BJ (cell line): ENCODE measurements around the gene TJP3. TPM values are rescaled to one million over a fixed set of nuclear protein-coding genes. Genes with fewer than 3 reads are reported as not detected.

Experiments
- CTCF ChIA-PET: fragments of 350-600 bp; formaldehyde crosslinking; extraction: SDS; loops from one replicate; lab custom pipeline; 2021; ENCODE audit warnings: antibody characterized with exemption, inconsistent platforms; lab: Yijun Ruan, JAX
- POLR2A ChIA-PET: fragments of 300-600 bp; sonication (Branson Sonifier 250); formaldehyde crosslinking; extraction: SDS; loops from one replicate; lab custom pipeline; 2021; ENCODE audit warnings: antibody characterized with exemption; lab: Charles Lee
- DNase-seq: peaks from one replicate; pipeline ENCODE4 v3.0.0-alpha.2; 2011; ENCODE audit warnings: low read depth
- H3K27me3 ChIP-seq: 2 replicates; pipeline ENCODE4 v1.6.0; 2011; ENCODE audit warnings: low read length; ENCODE audit not compliant: control insufficient read depth, insufficient read depth
- H3K36me3 ChIP-seq: 2 replicates; pipeline ENCODE4 v1.5.1; 2011; ENCODE audit warnings: low read length; ENCODE audit not compliant: control insufficient read depth, insufficient read depth
- H3K4me3 ChIP-seq: 2 replicates; pipeline ENCODE4 v1.5.1; 2011; ENCODE audit warnings: low read depth, mild to moderate bottlenecking, control low read depth, low read length
- CTCF ChIP-seq: IDR thresholded peaks from 2 replicates; pipeline ENCODE4 v1.5.1; 2011; ENCODE audit warnings: low read depth, mild to moderate bottlenecking, control low read depth, inconsistent platforms, low read length, moderate library complexity; ENCODE audit not compliant: insufficient read depth
- polyA plus RNA-seq: library from polyadenylated mRNA; depleted of rRNA; stranded (reverse); fragments of >200 nt; gene quantifications from 2 replicates; pipeline ENCODE4 v1.2.3, GENCODE V29; 2011

Gene TJP3
- polyA plus RNA-seq, 1 experiment = not detected

- CTCF ChIA-PET = no interaction called here
- no peak overlapping the region for H3K4me3 ChIP-seq
- no peaks in the 10 kb centered on the region for H3K36me3 ChIP-seq
- TF ChIP-seq CTCF = no peak
- DNase-seq = no peak
- POLR2A ChIA-PET = no interaction called here
- H3K27me3 ChIP-seq = no peaks in the 10 kb centered on the region; the same call in 1 of the 2 replicates
Measured at GRCh38 chr19:3774621-3775373, 66.6 kb downstream of the TJP3 start.

- ChIA-PET POLR2A (no interaction called here), CTCF (no interaction called here)
- no peak for TF ChIP-seq CTCF
- DNase-seq = no peak
- Histone ChIP-seq H3K27me3 (no peaks in the 10 kb centered on the region; the same call in 1 of the 2 replicates), H3K4me3 (no peak overlapping the region), H3K36me3 (no peaks in the 10 kb centered on the region)
Measured at GRCh38 chr19:3775374-3775711, 67.2 kb downstream of the TJP3 start.

GRCh38 chr19:3775831-3776230 is 67.6 kb downstream of the TJP3 start:
- TF ChIP-seq CTCF = no peak
- DNase-seq = no peak
- CTCF ChIA-PET = no interaction called here

GRCh38 chr19:3776479-3777040 is 68.4 kb downstream of the TJP3 start:
- H3K36me3 ChIP-seq = no peaks in the 10 kb centered on the region
- no peak for TF ChIP-seq CTCF
- no peak overlapping the region for H3K4me3 ChIP-seq
- CTCF ChIA-PET = no interaction called here
- H3K27me3 ChIP-seq = no peaks in the 10 kb centered on the region; the same call in 1 of the 2 replicates
- POLR2A ChIA-PET = no interaction called here
- DNase-seq = no peak

More at GRCh38 chr19:3775831-3776230, 67.6 kb downstream of the TJP3 start:
- no peaks in the 10 kb centered on the region for H3K36me3 ChIP-seq
- H3K27me3 ChIP-seq = no peaks in the 10 kb centered on the region; the same call in 1 of the 2 replicates
- H3K4me3 ChIP-seq = no peak overlapping the region
- POLR2A ChIA-PET = no interaction called here

- no peaks in the 10 kb centered on the region; the same call in 1 of the 2 replicates for H3K27me3 ChIP-seq
- ChIA-PET POLR2A (no interaction called here), CTCF (no interaction called here)
- TF ChIP-seq CTCF = no peak
- H3K36me3 ChIP-seq = no peaks in the 10 kb centered on the region
- DNase-seq = no peak
- no peak overlapping the region for H3K4me3 ChIP-seq
Measured at GRCh38 chr19:3778104-3778867, 70.1 kb downstream of the TJP3 start.
